Parathyroid adenoma (tissue), 2 donors: ENCODE results near the gene MYO15B.

Experiments used
- H2AFZ ChIP-seq: fragments of 300-600 bp; sonication (generic); one replicate; pipeline ENCODE4 v1.7.0; 2017; ENCODE audit warnings: antibody characterized with exemption, mild to moderate bottlenecking
- H3K27ac ChIP-seq: fragments of 300-600 bp; sonication (generic); one replicate; pipeline ENCODE4 v1.7.0; 2017
- H3K27me3 ChIP-seq: fragments of 300-600 bp; sonication (generic); one replicate; pipeline ENCODE4 v1.7.0; 2017; ENCODE audit warnings: low read length; ENCODE audit not compliant: control insufficient read depth, insufficient read depth
- H3K36me3 ChIP-seq: fragments of 300-600 bp; sonication (generic); one replicate; pipeline ENCODE4 v1.7.0; 2017; ENCODE audit warnings: low read length; ENCODE audit not compliant: control insufficient read depth, insufficient read depth
- H3K4me1 ChIP-seq: fragments of 300-600 bp; sonication (generic); one replicate; pipeline ENCODE4 v1.7.0; 2017; ENCODE audit warnings: control low read depth
- H3K4me2 ChIP-seq: fragments of 300-600 bp; sonication (generic); one replicate; pipeline ENCODE4 v1.7.0; 2017; ENCODE audit warnings: low read length
- H3K4me3 ChIP-seq: fragments of 300-600 bp; sonication (generic); one replicate; pipeline ENCODE4 v1.7.0; 2017; ENCODE audit warnings: low read depth, low read length
- H3K79me2 ChIP-seq: fragments of 300-600 bp; sonication (generic); one replicate; pipeline ENCODE4 v1.7.0; 2017; ENCODE audit warnings: control low read depth
- H3K9ac ChIP-seq: fragments of 300-600 bp; sonication (generic); one replicate; pipeline ENCODE4 v1.7.0; 2017; ENCODE audit warnings: mild to moderate bottlenecking
- H3K9me3 ChIP-seq: fragments of 300-600 bp; sonication (generic); one replicate; pipeline ENCODE4 v1.7.0; 2017; ENCODE audit warnings: low read length; ENCODE audit not compliant: control insufficient read depth
- TF ChIP-seq, protein P1 (sequence below): fragments of 300-600 bp; sonication (generic); IDR thresholded peaks from one replicate; pipeline ENCODE4 v1.7.0; 2017; ENCODE audit warnings: antibody characterized with exemption, mild to moderate bottlenecking
- donor health status: primary hyperparathyroidism.

MYO15B gene

GRCh38 chr17:75623386-75623785 lies 35.8 kb downstream of the MYO15B start:
- no peaks in the 10 kb centered on the region for H3K36me3 ChIP-seq
- H3K4me2 ChIP-seq, result no peak overlapping the region
- no peaks in the 10 kb centered on the region for H3K27me3 ChIP-seq

GRCh38 chr17:75624021-75624420 lies 36.4 kb downstream of the MYO15B start:
- H3K27ac ChIP-seq, result no peak overlapping the region
- no peak overlapping the region for H3K9ac ChIP-seq
- H3K27me3 ChIP-seq, result no peaks in the 10 kb centered on the region
- peaks cover 2% of the 10 kb centered on the region for H3K79me2 ChIP-seq
- H3K4me1 ChIP-seq, result peaks cover 2% of the 10 kb centered on the region
- no peaks in the 10 kb centered on the region for H3K36me3 ChIP-seq
- no peak overlapping the region for H3K4me2 ChIP-seq
- H2AFZ ChIP-seq, result no peak overlapping the region
- no peak overlapping the region for H3K4me3 ChIP-seq
- TF ChIP-seq, protein P1, sequence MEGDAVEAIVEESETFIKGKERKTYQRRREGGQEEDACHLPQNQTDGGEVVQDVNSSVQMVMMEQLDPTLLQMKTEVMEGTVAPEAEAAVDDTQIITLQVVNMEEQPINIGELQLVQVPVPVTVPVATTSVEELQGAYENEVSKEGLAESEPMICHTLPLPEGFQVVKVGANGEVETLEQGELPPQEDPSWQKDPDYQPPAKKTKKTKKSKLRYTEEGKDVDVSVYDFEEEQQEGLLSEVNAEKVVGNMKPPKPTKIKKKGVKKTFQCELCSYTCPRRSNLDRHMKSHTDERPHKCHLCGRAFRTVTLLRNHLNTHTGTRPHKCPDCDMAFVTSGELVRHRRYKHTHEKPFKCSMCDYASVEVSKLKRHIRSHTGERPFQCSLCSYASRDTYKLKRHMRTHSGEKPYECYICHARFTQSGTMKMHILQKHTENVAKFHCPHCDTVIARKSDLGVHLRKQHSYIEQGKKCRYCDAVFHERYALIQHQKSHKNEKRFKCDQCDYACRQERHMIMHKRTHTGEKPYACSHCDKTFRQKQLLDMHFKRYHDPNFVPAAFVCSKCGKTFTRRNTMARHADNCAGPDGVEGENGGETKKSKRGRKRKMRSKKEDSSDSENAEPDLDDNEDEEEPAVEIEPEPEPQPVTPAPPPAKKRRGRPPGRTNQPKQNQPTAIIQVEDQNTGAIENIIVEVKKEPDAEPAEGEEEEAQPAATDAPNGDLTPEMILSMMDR, result no peak
- no peaks in the 10 kb centered on the region for H3K9me3 ChIP-seq

More at GRCh38 chr17:75623386-75623785, 35.8 kb downstream of the MYO15B start:
- peaks cover 2% of the 10 kb centered on the region for H3K79me2 ChIP-seq
- H3K9me3 ChIP-seq, result no peaks in the 10 kb centered on the region
- no peak overlapping the region for H3K4me3 ChIP-seq
- TF ChIP-seq, protein P1, result no peak
- H3K4me1 ChIP-seq, result peaks cover 2% of the 10 kb centered on the region
- H3K9ac ChIP-seq, result no peak overlapping the region
- H3K27ac ChIP-seq, result no peak overlapping the region
- H2AFZ ChIP-seq, result no peak overlapping the region

- Histone ChIP-seq H3K9me3 (no peaks in the 10 kb centered on the region), H3K4me3 (no peak overlapping the region), H3K79me2 (peaks cover 2% of the 10 kb centered on the region), H3K9ac (no peak overlapping the region), H3K36me3 (no peaks in the 10 kb centered on the region), H3K27me3 (no peaks in the 10 kb centered on the region), H2AFZ (no peak overlapping the region), H3K4me1 (peaks cover 2% of the 10 kb centered on the region), H3K4me2 (no peak overlapping the region), H3K27ac (no peak overlapping the region)
- TF ChIP-seq, protein P1, result no peak
These were observed 37.2 kb downstream of the MYO15B start for GRCh38 chr17:75624714-75625345.

DNA sequence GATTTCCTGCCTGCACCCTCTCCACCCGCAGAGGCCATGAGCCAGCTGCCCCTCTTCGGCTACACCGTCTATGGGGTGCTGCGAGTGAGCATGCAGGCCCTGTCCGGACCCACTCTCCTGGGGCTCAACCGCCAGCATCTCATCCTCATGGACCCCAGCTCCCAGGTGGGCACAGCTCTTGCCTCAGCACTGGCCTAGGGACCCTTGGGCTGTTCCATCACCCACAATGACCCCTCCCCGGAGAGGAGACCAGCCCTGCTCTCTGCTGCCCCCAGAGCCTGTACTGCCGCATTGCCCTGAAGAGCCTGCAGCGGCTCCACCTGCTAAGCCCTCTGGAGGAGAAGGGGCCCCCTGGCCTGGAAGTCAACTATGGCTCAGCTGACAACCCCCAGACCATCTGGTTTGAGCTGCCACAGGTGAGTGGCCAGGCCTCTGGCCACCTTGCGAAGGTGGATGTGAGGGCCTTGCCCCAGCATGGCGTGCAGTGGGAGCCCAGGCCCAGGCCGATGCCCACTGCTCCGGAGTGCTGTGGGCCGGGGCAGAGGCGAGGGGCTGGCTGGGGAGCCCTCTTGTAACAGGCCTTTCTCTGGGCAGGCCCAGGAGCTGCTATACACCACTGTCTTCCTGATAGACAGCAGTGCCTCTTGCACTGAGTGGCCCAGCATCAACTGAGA lies 38.4 kb downstream of the MYO15B start:
- Histone ChIP-seq H3K79me2 (peaks cover 2% of the 10 kb centered on the region), H3K4me3 (no peak overlapping the region), H3K9me3 (no peaks in the 10 kb centered on the region), H3K36me3 (no peaks in the 10 kb centered on the region), H3K4me1 (peaks cover 2% of the 10 kb centered on the region), H3K27me3 (no peaks in the 10 kb centered on the region), H3K9ac (no peak overlapping the region), H3K27ac (no peak overlapping the region), H2AFZ (no peak overlapping the region), H3K4me2 (no peak overlapping the region)
- TF ChIP-seq, protein P1, result peak; percentile 50
